Hepatocyte (in vitro differentiated cells): ENCODE data around the gene PRAMEF1.
"Not testable (repeated sequence)": the region's sequence is repeated elsewhere in the genome, so short reads cannot be mapped to it uniquely, and the experiment has no call there.

Experiments used
- CTCF ChIP-seq: fragments of 200-600 bp; sonication (generic); IDR thresholded peaks from 2 replicates; pipeline ENCODE4 v1.5.1; 2016; ENCODE audit warnings: antibody characterized with exemption, mild to moderate bottlenecking; ENCODE audit not compliant: poor library complexity
- EZH2 ChIP-seq: fragments of 200-600 bp; sonication (generic); IDR thresholded peaks from 2 replicates; pipeline ENCODE4 v1.6.1; 2016; ENCODE audit warnings: antibody characterized with exemption, mild to moderate bottlenecking, borderline replicate concordance
- EZH2phosphoT487 ChIP-seq: fragments of 200-600 bp; sonication (generic); IDR thresholded peaks from one replicate; pipeline ENCODE4 v1.6.1; 2018; ENCODE audit warnings: antibody characterized with exemption, mild to moderate bottlenecking, low read depth, moderate library complexity; ENCODE audit not compliant: unreplicated experiment, severe bottlenecking

GRCh38 chr1:12833251-12833650 lies 42.1 kb downstream of the PRAMEF1 start:
- TF ChIP-seq CTCF, EZH2phosphoT487, EZH2: not testable (repeated sequence)
